A549 treated with CpdA at 1 μM for 4 hours (cell line): ENCODE results near the gene CCNA2. TPM values are rescaled to one million over a fixed set of nuclear protein-coding genes. Genes with fewer than 3 reads are reported as not detected.

Experiments
- total RNA-seq: library from RNA; stranded (reverse); fragments of 200-300 nt; extraction: Qiagen RNA extraction; gene quantifications from 5 replicates; pipeline ENCODE4 v1.2.3, GENCODE V29; 2022; ENCODE audit warnings: low read depth

Gene CCNA2
- total RNA-seq = 41.5 to 49.1 TPM (median 44.5 TPM) in 5 replicates

GRCh38 chr4:121823505-121824170, at the start of gene CCNA2:
TSS of gene CCNA2 (minus strand) at chr4:121823883. CDS start at chr4:121823628, 255 bp downstream.

GRCh38 chr4:121869841-121870822, 46.4 kb upstream of the CCNA2 start, which contains the start of gene BBS7:
TSS of gene BBS7 (minus strand) at chr4:121870474. CDS start at chr4:121870313, 161 bp downstream.

GRCh38 chr4:121800961-121801714, 22.5 kb downstream of the CCNA2 start, which contains the start of gene EXOSC9:
TSS of gene EXOSC9 (plus strand) at chr4:121801323. CDS start at chr4:121801425, 102 bp downstream.

Other genes with a start within 250 kb of the CCNA2 start
- 477 to 534 TPM (median 491 TPM) in 5 replicates for gene ANXA5, start 126.9 kb downstream of the CCNA2 start, total RNA-seq
- gene SMIM43, start 58.7 kb downstream of the CCNA2 start, total RNA-seq = 0.32 to 0.75 TPM (median 0.40 TPM) in 5 replicates
- gene EXOSC9, start 22.6 kb downstream of the CCNA2 start, total RNA-seq = 29.9 to 39.3 TPM (median 31.1 TPM) in 5 replicates
- gene BBS7, start 46.6 kb upstream of the CCNA2 start, total RNA-seq = 12.6 to 16.9 TPM (median 13.8 TPM) in 5 replicates
- 0.03 to 0.08 TPM (median 0.05 TPM) in 3 of 5 replicates, not detected in the others for gene TRPC3, start 128.2 kb upstream of the CCNA2 start, total RNA-seq